Transverse colon (tissue), 4 donors: Measurements from ENCODE around the gene RAPGEF1. TPM values are rescaled to one million over a fixed set of nuclear protein-coding genes. Genes with fewer than 3 reads are reported as not detected.

ENCODE experiments used
- DNase-seq: peaks from one replicate; pipeline ENCODE4 v3.0.0-alpha.2; 2019
- H3K27ac ChIP-seq, 4 donors: fragments of 200-600 bp; sonication (generic); 2 replicates each; pipeline ENCODE4 v1.5.1; 2016 to 2018; ENCODE audit warnings: inconsistent platforms in 4 of 4
- H3K27me3 ChIP-seq: fragments of 200-600 bp; sonication (generic); 2 replicates; pipeline ENCODE4 v1.5.1; 2017; ENCODE audit warnings: inconsistent platforms
- H3K36me3 ChIP-seq, 4 donors: fragments of 200-600 bp; sonication (generic); 2 replicates each; pipeline ENCODE4 v1.5.1; 2017 to 2019; ENCODE audit warnings: inconsistent platforms in 4 of 4
- H3K4me1 ChIP-seq, 4 donors: fragments of 200-600 bp; sonication (generic); 2 replicates each; pipeline ENCODE4 v1.5.1; 2017 to 2020; ENCODE audit warnings: inconsistent platforms in 4 of 4
- H3K4me3 ChIP-seq, 4 donors: fragments of 200-600 bp; sonication (generic); 1 replicate in 1 of 4; 2 replicates in 3 of 4; pipeline versions ENCODE4 v1.5.1 to v1.6.1; 2017 to 2019; ENCODE audit warnings: inconsistent platforms in 4 of 4
- H3K9me3 ChIP-seq, 2 donors: fragments of 200-600 bp; sonication (generic); 2 replicates each; pipeline ENCODE4 v1.5.1; 2017 to 2019; ENCODE audit warnings: inconsistent platforms in 2 of 2
- EP300 ChIP-seq: sonication (generic); formaldehyde crosslinking; IDR thresholded peaks from one replicate; pipeline ENCODE4 v1.6.1; 2017; ENCODE audit warnings: antibody characterized with exemption, low read depth
- POLR2A ChIP-seq: fragments of 450-650 bp; IDR thresholded peaks from one replicate; pipeline ENCODE4 v1.6.1; 2016; ENCODE audit warnings: antibody characterized with exemption, mild to moderate bottlenecking, moderate library complexity
- POLR2AphosphoS5 ChIP-seq, 3 donors: sonication (generic); formaldehyde crosslinking; IDR thresholded peaks; one replicate each; pipeline ENCODE4 v1.6.1; 2016; ENCODE audit warnings: antibody characterized with exemption in 3 of 3
- WGBS, 2 donors: methylation state at CpG; one replicate each; pipeline ENCODE4 v1.1.5; 2018; ENCODE audit warnings: low coverage in 1 of 2; 5-methylcytosine and 5-hydroxymethylcytosine counted together
- in situ Hi-C, 4 donors: fragments of 200-750 bp; cut with MboI; loops; one replicate each; pipeline versions ENCODE4 v1.15.0 to v1.15.1; 2017; ENCODE audit warnings: low sequenced_read_pairs in 3 of 4, low pct_ligation_motif_present in 1 of 4, low pct_unique_long_range_greater_than_20kb in 1 of 4
- intact Hi-C: fragments of 100-400 bp; cut with DNase I; formaldehyde crosslinking; loops from one replicate; pipeline ENCODE4 v1.15.1; 2023; ENCODE audit warnings: low total_unique reads
- total RNA-seq, 4 donors: library from RNA; depleted of rRNA; stranded (reverse); fragments of >200 nt; gene quantifications; one replicate each; pipeline ENCODE4 v1.1.0, GENCODE V29; 2016
- TF ChIP-seq, protein P1 (sequence below), 5 experiments: fragments of 200-600 bp in 3 of 5; fragments of 450-650 bp in 2 of 5; sonication (generic) in 3 of 5; IDR thresholded peaks; 1 replicate in 2 of 5; 2 replicates in 3 of 5; pipeline ENCODE4 v1.5.1; 2016 to 2017; ENCODE audit warnings: antibody characterized with exemption in 5 of 5, inconsistent platforms in 3 of 5, mild to moderate bottlenecking in 2 of 5, moderate library complexity in 1 of 5

RAPGEF1 gene
- total RNA-seq, 4 donors from 2014 or later = 49.8 to 86.0 (median 55.1) TPM

DNA sequence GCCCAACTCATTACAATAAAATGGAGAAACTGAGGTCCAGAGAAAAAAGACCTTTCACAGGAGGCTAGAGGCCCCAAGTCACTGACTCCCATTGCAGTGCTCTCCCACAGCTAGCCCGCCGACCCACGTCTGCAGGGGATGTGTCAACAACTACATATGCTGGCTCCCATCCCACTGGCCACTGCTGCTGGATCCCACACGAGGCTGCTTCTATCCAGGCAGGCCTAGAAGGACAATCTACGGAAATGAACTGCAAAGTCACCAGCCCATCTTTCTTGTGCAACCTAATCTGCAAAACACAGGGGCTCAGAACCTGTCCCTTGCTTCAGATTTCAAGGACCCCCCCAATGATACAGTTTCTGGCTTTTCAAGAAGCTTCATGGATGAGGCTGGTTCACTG, 24.0 kb downstream of the RAPGEF1 start:
- H3K27ac ChIP-seq = peak overlapping the region in 3 of 4 donors; percentile 43 to 80 (median 72)
- no peak for TF ChIP-seq EP300
- TF ChIP-seq POLR2A = no peak
- TF ChIP-seq, protein P1, sequence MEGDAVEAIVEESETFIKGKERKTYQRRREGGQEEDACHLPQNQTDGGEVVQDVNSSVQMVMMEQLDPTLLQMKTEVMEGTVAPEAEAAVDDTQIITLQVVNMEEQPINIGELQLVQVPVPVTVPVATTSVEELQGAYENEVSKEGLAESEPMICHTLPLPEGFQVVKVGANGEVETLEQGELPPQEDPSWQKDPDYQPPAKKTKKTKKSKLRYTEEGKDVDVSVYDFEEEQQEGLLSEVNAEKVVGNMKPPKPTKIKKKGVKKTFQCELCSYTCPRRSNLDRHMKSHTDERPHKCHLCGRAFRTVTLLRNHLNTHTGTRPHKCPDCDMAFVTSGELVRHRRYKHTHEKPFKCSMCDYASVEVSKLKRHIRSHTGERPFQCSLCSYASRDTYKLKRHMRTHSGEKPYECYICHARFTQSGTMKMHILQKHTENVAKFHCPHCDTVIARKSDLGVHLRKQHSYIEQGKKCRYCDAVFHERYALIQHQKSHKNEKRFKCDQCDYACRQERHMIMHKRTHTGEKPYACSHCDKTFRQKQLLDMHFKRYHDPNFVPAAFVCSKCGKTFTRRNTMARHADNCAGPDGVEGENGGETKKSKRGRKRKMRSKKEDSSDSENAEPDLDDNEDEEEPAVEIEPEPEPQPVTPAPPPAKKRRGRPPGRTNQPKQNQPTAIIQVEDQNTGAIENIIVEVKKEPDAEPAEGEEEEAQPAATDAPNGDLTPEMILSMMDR (IDR thresholded peaks at IDR 0.05) = no peak
- no peak for TF ChIP-seq POLR2AphosphoS5 (IDR thresholded peaks at IDR 0.05)
- 78 to 83% methylated on average over 1 to 5 of the region's 5 CpGs for WGBS, 2 donors
- no peaks in the 10 kb centered on the region for H3K36me3 ChIP-seq
- no peaks in the 10 kb centered on the region for H3K27me3 ChIP-seq
- no peak overlapping the region for H3K4me3 ChIP-seq
- intact Hi-C loops (no loop called here), in situ Hi-C loops (no loop called here)
- H3K9me3 ChIP-seq = no peaks in the 10 kb centered on the region
- peaks cover 0 to 46% (median 2%) of the 10 kb centered on the region in 4 donors for H3K4me1 ChIP-seq
- no peak for DNase-seq

DNA sequence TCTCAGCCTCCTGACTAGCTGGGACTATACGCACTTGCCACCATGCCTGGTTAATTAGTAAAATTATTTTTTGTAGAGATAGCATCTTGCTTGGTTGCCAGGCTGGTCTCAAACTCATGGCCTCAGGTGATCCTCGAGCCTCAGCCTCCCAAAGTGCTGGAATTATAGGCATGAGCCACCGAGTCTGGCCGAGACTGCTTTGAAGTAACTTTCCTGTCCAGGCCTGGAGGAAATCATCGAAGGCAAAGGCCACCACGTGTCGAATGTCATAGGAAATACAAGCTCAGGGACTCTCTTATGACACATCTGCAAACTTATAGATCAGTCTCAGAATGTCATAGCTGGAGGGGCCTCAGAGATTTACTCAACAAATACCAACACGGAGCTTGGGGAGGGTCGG, 25.1 kb downstream of the RAPGEF1 start:
- DNase-seq = no peak
- H3K9me3 ChIP-seq = no peaks in the 10 kb centered on the region
- no peaks in the 10 kb centered on the region for H3K36me3 ChIP-seq
- TF ChIP-seq, protein P1 (IDR thresholded peaks at IDR 0.05) = no peak
- no peak for TF ChIP-seq POLR2AphosphoS5 (IDR thresholded peaks at IDR 0.05)
- no peak for TF ChIP-seq EP300
- TF ChIP-seq POLR2A = no peak
- H3K4me1 ChIP-seq = peaks cover 0 to 49% (median 2%) of the 10 kb centered on the region in 4 donors
- no peak overlapping the region for H3K4me3 ChIP-seq
- H3K27me3 ChIP-seq = no peaks in the 10 kb centered on the region
- intact Hi-C loops (no loop called here), in situ Hi-C loops (no loop called here)
- H3K27ac ChIP-seq = peak overlapping the region; percentile 69 to 80 (median 72)
- 81 to 92% methylated on average over 2 to 9 of the region's 9 CpGs for WGBS, 2 donors

DNA sequence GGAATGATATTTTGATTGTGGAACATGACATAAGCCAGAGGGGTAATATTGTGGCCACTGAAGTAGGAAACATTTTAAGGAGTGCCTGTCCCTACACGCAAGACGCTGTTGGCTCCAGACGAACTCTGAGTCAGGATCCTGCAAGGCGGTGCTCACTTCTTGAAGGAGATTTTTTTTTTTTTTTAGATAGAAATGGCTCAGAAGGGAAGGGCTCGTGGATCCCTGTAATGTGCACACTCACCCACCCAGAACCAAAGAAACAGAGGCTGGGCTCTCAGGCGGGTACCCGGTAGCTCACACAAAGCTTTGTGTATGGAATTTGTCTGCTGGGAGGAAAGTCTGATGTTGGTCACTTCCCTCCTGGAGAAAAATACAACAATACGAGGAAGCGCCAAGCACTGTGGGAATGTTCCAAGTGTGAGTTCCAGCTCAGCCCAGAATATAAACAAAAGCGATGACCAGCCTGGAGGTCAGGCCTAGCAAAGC, 25.7 kb downstream of the RAPGEF1 start:
- H3K9me3 ChIP-seq = no peaks in the 10 kb centered on the region
- no peak for DNase-seq

DNA sequence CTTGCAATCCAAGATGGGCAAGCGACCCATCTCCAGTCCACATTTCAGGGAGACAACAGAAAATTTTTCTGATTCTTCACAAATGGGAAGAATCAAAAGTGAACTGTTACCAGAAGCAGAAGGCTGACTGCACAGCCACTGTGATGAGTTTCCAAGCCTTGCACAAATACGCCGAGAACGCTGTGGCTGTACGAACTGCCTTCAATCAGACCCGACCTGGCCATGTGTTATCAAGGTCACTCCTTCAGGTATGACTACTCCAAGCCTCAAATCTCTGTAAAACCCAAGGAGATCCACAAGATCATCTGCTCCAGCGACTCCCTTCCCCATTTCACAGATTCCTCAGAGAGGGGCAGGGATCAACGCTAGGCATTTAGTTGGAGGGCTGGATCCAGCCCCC, 26.9 kb downstream of the RAPGEF1 start:
- DNase-seq = no peak
- in situ Hi-C loops = no loop called here
- intact Hi-C loops = no loop called here
- Histone ChIP-seq H3K36me3 (no peaks in the 10 kb centered on the region), H3K4me1 (peaks cover 6 to 57% (median 14%) of the 10 kb centered on the region in 4 donors), H3K27me3 (no peaks in the 10 kb centered on the region), H3K27ac (peak overlapping the region; percentile 69 to 80 (median 72)), H3K9me3 (no peaks in the 10 kb centered on the region), H3K4me3 (no peak overlapping the region)
- 94% methylated on average over 8 of the region's 8 CpGs; no CpG with 5 or more reads in 1 of the 2 donors for WGBS, 2 donors
- TF ChIP-seq POLR2A (no peak), EP300 (no peak), POLR2AphosphoS5 (IDR thresholded peaks at IDR 0.05) (no peak)
- TF ChIP-seq, protein P1 (IDR thresholded peaks at IDR 0.05) = no peak

More for the DNA sequence above, 25.7 kb downstream of the RAPGEF1 start:
- H3K27me3 ChIP-seq = no peaks in the 10 kb centered on the region
- WGBS, 2 donors = 66% methylated on average over 10 of the region's 10 CpGs; no CpG with 5 or more reads in 1 of the 2 donors
- no peaks in the 10 kb centered on the region for H3K36me3 ChIP-seq
- in situ Hi-C loops = no loop called here
- no peak overlapping the region for H3K4me3 ChIP-seq
- peaks cover 0 to 52% (median 6%) of the 10 kb centered on the region in 4 donors for H3K4me1 ChIP-seq
- intact Hi-C loops = no loop called here
- TF ChIP-seq POLR2A (no peak), POLR2AphosphoS5 (IDR thresholded peaks at IDR 0.05) (peak; percentile 16 to 46 (median 31)), EP300 (no peak)
- H3K27ac ChIP-seq = peak overlapping the region; percentile 69 to 80 (median 72)
